ENCODE data around the gene ABCD3. TPM values are rescaled to one million over a fixed set of nuclear protein-coding genes. Genes with fewer than 3 reads are reported as not detected.

Gene ABCD3
- polyA plus RNA-seq, 1 donor from 2014 or later: 46.4 TPM

GRCh38 chr1:94396356-94397010, 21.7 kb upstream of the ABCD3 start:
- Histone ChIP-seq H3K4me2 (ENCODE audit: low read length) (no peak overlapping the region), H3K9ac (ENCODE audit: low read length) (no peak overlapping the region), H3K9me3 (ENCODE audit: low read length) (no peaks in the 10 kb centered on the region), H2AFZ (ENCODE audit: low read depth, low read length) (no peak overlapping the region), H3K4me3 (ENCODE audit: low read length) (no peak overlapping the region), H3K36me3 (ENCODE audit: insufficient read depth, low read length) (no peaks in the 10 kb centered on the region), H3F3A (ENCODE audit: insufficient read depth, low read length, poor library complexity, severe bottlenecking) (no peaks in the 10 kb centered on the region), H3K27ac (ENCODE audit: low read length) (no peak overlapping the region), H3K9me2 (ENCODE audit: insufficient read depth, low read length) (no peaks in the 10 kb centered on the region), H3K79me2 (replicated peaks; ENCODE audit: insufficient read depth, low read length) (no peaks in the 10 kb centered on the region), H4K20me1 (ENCODE audit: insufficient read depth) (no peaks in the 10 kb centered on the region), H3K27me3 (ENCODE audit: insufficient read depth, low read depth, low read length) (no peaks in the 10 kb centered on the region)
- TF ChIP-seq REST (IDR thresholded peaks at IDR 0.05; ENCODE audit: borderline replicate concordance) (no peak), SMC3 (conservative IDR thresholded peaks at IDR 0.05; ENCODE audit: poor library complexity) (no peak), TAF1 (IDR thresholded peaks at IDR 0.05; ENCODE audit: low read depth) (no peak), RAD21 (conservative IDR thresholded peaks at IDR 0.05) (no peak), EP300 (conservative IDR thresholded peaks at IDR 0.05; ENCODE audit: poor library complexity, severe bottlenecking) (no peak), CTCF (IDR thresholded peaks at IDR 0.05; ENCODE audit: poor library complexity, severe bottlenecking) (no peak), EZH2 (IDR thresholded peaks at IDR 0.05; ENCODE audit: borderline replicate concordance, insufficient read depth, low read length, poor library complexity, severe bottlenecking) (no peak), POLR2AphosphoS5 (IDR thresholded peaks at IDR 0.05) (no peak), MXI1 (conservative IDR thresholded peaks at IDR 0.05; ENCODE audit: poor library complexity, severe bottlenecking) (no peak)

GRCh38 chr1:94398356-94398755, 19.8 kb upstream of the ABCD3 start:
- no peak overlapping the region for H3K9ac ChIP-seq (ENCODE audit: low read length)
- H3K9me3 ChIP-seq (ENCODE audit: low read length): no peaks in the 10 kb centered on the region
- no peak overlapping the region for H3K4me2 ChIP-seq (ENCODE audit: low read length)
- no peak overlapping the region for H2AFZ ChIP-seq (ENCODE audit: low read depth, low read length)
- H3K27me3 ChIP-seq (ENCODE audit: insufficient read depth, low read depth, low read length): no peaks in the 10 kb centered on the region
- H3K27ac ChIP-seq (ENCODE audit: low read length): no peak overlapping the region
- no peaks in the 10 kb centered on the region for H3K9me2 ChIP-seq (ENCODE audit: insufficient read depth, low read length)
- H3K79me2 ChIP-seq (replicated peaks; ENCODE audit: insufficient read depth, low read length): no peaks in the 10 kb centered on the region
- H3K36me3 ChIP-seq (ENCODE audit: insufficient read depth, low read length): no peaks in the 10 kb centered on the region
- TF ChIP-seq EZH2 (IDR thresholded peaks at IDR 0.05; ENCODE audit: borderline replicate concordance, insufficient read depth, low read length, poor library complexity, severe bottlenecking) (no peak), CTCF (IDR thresholded peaks at IDR 0.05; ENCODE audit: poor library complexity, severe bottlenecking) (no peak), RAD21 (conservative IDR thresholded peaks at IDR 0.05) (no peak), MXI1 (conservative IDR thresholded peaks at IDR 0.05; ENCODE audit: poor library complexity, severe bottlenecking) (no peak), REST (IDR thresholded peaks at IDR 0.05; ENCODE audit: borderline replicate concordance) (no peak), EP300 (conservative IDR thresholded peaks at IDR 0.05; ENCODE audit: poor library complexity, severe bottlenecking) (no peak)
- no peak overlapping the region for H3K4me3 ChIP-seq (ENCODE audit: low read length)
- no peaks in the 10 kb centered on the region for H3F3A ChIP-seq (ENCODE audit: insufficient read depth, low read length, poor library complexity, severe bottlenecking)
- no peaks in the 10 kb centered on the region for H4K20me1 ChIP-seq (ENCODE audit: insufficient read depth)
